ENCODE measurements around the gene GIGYF1.

Gene GIGYF1

DNA sequence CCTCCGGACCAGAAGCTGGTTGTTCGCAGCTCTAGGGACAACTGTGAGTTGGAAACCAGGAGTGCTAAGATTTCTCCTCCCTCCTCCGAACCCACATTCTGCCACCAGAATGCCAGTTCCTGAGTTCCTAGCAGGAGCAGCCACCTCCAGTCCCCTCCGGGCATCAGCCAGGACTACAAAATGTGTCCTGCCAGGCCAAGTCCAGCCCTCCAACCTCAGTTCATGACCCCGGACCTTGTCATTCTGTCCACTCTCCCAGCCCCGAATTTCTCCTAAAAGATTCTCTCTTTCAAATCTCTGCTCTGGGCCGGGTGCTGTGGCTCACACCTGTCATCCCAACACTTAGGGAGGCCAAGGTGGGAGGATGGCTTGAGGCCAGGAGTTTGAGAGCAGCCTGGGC is 41.7 kb upstream of the GIGYF1 start:
- H3F3A ChIP-seq (ENCODE audit: insufficient read depth, low read length): no peaks in the 10 kb centered on the region
- H3K9me3 ChIP-seq (replicated peaks; ENCODE audit: insufficient read depth, low read length): no peaks in the 10 kb centered on the region
- H3K9me2 ChIP-seq (replicated peaks; ENCODE audit: insufficient read depth, low read length): no peaks in the 10 kb centered on the region
- TF ChIP-seq EZH2phosphoT487 (IDR thresholded peaks at IDR 0.05; ENCODE audit: low read length): no peak
- TF ChIP-seq, protein P1, sequence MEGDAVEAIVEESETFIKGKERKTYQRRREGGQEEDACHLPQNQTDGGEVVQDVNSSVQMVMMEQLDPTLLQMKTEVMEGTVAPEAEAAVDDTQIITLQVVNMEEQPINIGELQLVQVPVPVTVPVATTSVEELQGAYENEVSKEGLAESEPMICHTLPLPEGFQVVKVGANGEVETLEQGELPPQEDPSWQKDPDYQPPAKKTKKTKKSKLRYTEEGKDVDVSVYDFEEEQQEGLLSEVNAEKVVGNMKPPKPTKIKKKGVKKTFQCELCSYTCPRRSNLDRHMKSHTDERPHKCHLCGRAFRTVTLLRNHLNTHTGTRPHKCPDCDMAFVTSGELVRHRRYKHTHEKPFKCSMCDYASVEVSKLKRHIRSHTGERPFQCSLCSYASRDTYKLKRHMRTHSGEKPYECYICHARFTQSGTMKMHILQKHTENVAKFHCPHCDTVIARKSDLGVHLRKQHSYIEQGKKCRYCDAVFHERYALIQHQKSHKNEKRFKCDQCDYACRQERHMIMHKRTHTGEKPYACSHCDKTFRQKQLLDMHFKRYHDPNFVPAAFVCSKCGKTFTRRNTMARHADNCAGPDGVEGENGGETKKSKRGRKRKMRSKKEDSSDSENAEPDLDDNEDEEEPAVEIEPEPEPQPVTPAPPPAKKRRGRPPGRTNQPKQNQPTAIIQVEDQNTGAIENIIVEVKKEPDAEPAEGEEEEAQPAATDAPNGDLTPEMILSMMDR (IDR thresholded peaks at IDR 0.05; ENCODE audit: low read length): no peak
- TF ChIP-seq EZH2 (optimal IDR thresholded peaks at IDR 0.05; ENCODE audit: low read depth, low read length): no peak
- no peak for DNase-seq
- H3K4me1 ChIP-seq (ENCODE audit: low read length): no peaks in the 10 kb centered on the region
- H3K4me2 ChIP-seq (ENCODE audit: low read depth, low read length): no peak overlapping the region
- H3K27me3 ChIP-seq (replicated peaks; ENCODE audit: insufficient read depth, low read length): peaks cover 86% of the 10 kb centered on the region
- no peak overlapping the region for H3K4me3 ChIP-seq (ENCODE audit: low read length)
- H3K36me3 ChIP-seq (replicated peaks; ENCODE audit: insufficient read depth, low read length): no peaks in the 10 kb centered on the region
- H3K9ac ChIP-seq (ENCODE audit: low read length): no peak overlapping the region
- H3K79me2 ChIP-seq (ENCODE audit: low read length): no peaks in the 10 kb centered on the region
- no peaks in the 10 kb centered on the region for H4K20me1 ChIP-seq (ENCODE audit: insufficient read depth, low read length)
- no peak overlapping the region for H3K27ac ChIP-seq (ENCODE audit: low read length)
- H2AFZ ChIP-seq (ENCODE audit: low read length): no peak overlapping the region

GRCh38 chr7:100731937-100732636 is 38.0 kb upstream of the GIGYF1 start:
- Histone ChIP-seq H3K4me1 (ENCODE audit: low read length) (no peaks in the 10 kb centered on the region), H2AFZ (ENCODE audit: low read length) (no peak overlapping the region), H3F3A (ENCODE audit: insufficient read depth, low read length) (no peaks in the 10 kb centered on the region), H3K4me3 (ENCODE audit: low read length) (no peak overlapping the region), H3K27me3 (replicated peaks; ENCODE audit: insufficient read depth, low read length) (peaks cover 90% of the 10 kb centered on the region), H3K36me3 (replicated peaks; ENCODE audit: insufficient read depth, low read length) (no peaks in the 10 kb centered on the region), H3K9ac (ENCODE audit: low read length) (no peak overlapping the region), H3K79me2 (ENCODE audit: low read length) (no peaks in the 10 kb centered on the region), H3K27ac (ENCODE audit: low read length) (no peak overlapping the region), H3K9me3 (replicated peaks; ENCODE audit: insufficient read depth, low read length) (no peaks in the 10 kb centered on the region), H3K9me2 (replicated peaks; ENCODE audit: insufficient read depth, low read length) (no peaks in the 10 kb centered on the region), H3K4me2 (ENCODE audit: low read depth, low read length) (no peak overlapping the region), H4K20me1 (ENCODE audit: insufficient read depth, low read length) (no peaks in the 10 kb centered on the region)
- TF ChIP-seq EZH2phosphoT487 (IDR thresholded peaks at IDR 0.05; ENCODE audit: low read length): no peak
- TF ChIP-seq, protein P1 (IDR thresholded peaks at IDR 0.05; ENCODE audit: low read length): no peak
- TF ChIP-seq EZH2 (optimal IDR thresholded peaks at IDR 0.05; ENCODE audit: low read depth, low read length): no peak
- DNase-seq: no peak

- no peak overlapping the region for H2AFZ ChIP-seq (ENCODE audit: low read length)
- no peak for TF ChIP-seq EZH2phosphoT487 (IDR thresholded peaks at IDR 0.05; ENCODE audit: low read length)
- no peak for TF ChIP-seq EZH2 (optimal IDR thresholded peaks at IDR 0.05; ENCODE audit: low read depth, low read length)
- TF ChIP-seq, protein P1 (IDR thresholded peaks at IDR 0.05; ENCODE audit: low read length): no peak
- H3K27me3 ChIP-seq (replicated peaks; ENCODE audit: insufficient read depth, low read length): peaks cover 90% of the 10 kb centered on the region
- H3K4me2 ChIP-seq (ENCODE audit: low read depth, low read length): no peak overlapping the region
- H3K9me2 ChIP-seq (replicated peaks; ENCODE audit: insufficient read depth, low read length): no peaks in the 10 kb centered on the region
- H3K79me2 ChIP-seq (ENCODE audit: low read length): no peaks in the 10 kb centered on the region
- no peaks in the 10 kb centered on the region for H4K20me1 ChIP-seq (ENCODE audit: insufficient read depth, low read length)
- DNase-seq: no peak
- H3K4me1 ChIP-seq (ENCODE audit: low read length): no peaks in the 10 kb centered on the region
- no peak overlapping the region for H3K27ac ChIP-seq (ENCODE audit: low read length)
- no peaks in the 10 kb centered on the region for H3F3A ChIP-seq (ENCODE audit: insufficient read depth, low read length)
- H3K9me3 ChIP-seq (replicated peaks; ENCODE audit: insufficient read depth, low read length): no peaks in the 10 kb centered on the region
- no peak overlapping the region for H3K9ac ChIP-seq (ENCODE audit: low read length)
- no peaks in the 10 kb centered on the region for H3K36me3 ChIP-seq (replicated peaks; ENCODE audit: insufficient read depth, low read length)
- no peak overlapping the region for H3K4me3 ChIP-seq (ENCODE audit: low read length)
These were observed 36.2 kb upstream of the GIGYF1 start for GRCh38 chr7:100730136-100730800.

Measured in MM.1S (cell line).